ENCODE results near the gene FOXF1. TPM values are rescaled to one million over a fixed set of nuclear protein-coding genes. Genes with fewer than 3 reads are reported as not detected.

FOXF1 gene
- total RNA-seq, 6 experiments from 2014 or later: 0.58 to 1.6 (median 1.2) TPM

DNA sequence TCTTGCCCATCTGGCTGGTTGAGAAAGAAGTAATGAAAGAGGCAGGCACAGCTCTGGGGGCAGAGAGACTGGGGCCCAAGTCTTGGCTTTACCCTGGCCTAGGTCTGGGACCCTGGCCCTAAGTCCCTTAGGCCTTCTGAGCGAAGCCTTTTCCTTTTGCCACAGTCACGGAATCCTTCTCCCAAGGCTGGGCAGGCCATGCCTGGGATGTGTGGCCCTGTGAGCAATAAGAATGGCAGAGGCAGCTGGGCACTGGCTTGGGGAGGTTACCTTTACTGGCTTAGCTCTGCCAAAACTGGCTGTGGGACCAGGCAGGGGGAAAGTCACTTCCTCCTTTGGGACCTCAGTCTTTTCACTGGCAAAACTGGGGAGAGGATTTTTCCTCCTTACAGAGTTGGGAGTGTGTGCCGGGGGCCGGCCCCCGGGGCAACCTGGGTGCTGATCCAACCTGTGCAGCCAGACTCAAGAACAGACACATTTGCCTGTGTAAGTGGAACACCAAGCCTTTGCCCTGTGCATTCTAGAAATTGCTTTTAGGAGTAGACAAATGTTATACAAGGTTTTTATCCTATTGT lies 12.9 kb downstream of the FOXF1 start:
- intact Hi-C loops (cut with DNase I): no loop called here
- no peak overlapping the region for H3K4me3 ChIP-seq
- H3K9me3 ChIP-seq: no peaks in the 10 kb centered on the region
- no peaks in the 10 kb centered on the region for H3K27me3 ChIP-seq
- TF ChIP-seq, protein P1, sequence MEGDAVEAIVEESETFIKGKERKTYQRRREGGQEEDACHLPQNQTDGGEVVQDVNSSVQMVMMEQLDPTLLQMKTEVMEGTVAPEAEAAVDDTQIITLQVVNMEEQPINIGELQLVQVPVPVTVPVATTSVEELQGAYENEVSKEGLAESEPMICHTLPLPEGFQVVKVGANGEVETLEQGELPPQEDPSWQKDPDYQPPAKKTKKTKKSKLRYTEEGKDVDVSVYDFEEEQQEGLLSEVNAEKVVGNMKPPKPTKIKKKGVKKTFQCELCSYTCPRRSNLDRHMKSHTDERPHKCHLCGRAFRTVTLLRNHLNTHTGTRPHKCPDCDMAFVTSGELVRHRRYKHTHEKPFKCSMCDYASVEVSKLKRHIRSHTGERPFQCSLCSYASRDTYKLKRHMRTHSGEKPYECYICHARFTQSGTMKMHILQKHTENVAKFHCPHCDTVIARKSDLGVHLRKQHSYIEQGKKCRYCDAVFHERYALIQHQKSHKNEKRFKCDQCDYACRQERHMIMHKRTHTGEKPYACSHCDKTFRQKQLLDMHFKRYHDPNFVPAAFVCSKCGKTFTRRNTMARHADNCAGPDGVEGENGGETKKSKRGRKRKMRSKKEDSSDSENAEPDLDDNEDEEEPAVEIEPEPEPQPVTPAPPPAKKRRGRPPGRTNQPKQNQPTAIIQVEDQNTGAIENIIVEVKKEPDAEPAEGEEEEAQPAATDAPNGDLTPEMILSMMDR (IDR thresholded peaks at IDR 0.05): no peak
- no peak for TF ChIP-seq POLR2A (IDR thresholded peaks at IDR 0.05)
- DNase-seq: no peak
- H3K36me3 ChIP-seq: no peaks in the 10 kb centered on the region
- ATAC-seq: no peak
- no peak overlapping the region for H3K27ac ChIP-seq
- H3K4me1 ChIP-seq: no peaks in the 10 kb centered on the region
- 88% methylated on average over 3 of the region's 5 CpGs for WGBS (ENCODE audit: insufficient coverage, low coverage, low lambda C conversion rate, missing lambda C conversion rate)

DNA sequence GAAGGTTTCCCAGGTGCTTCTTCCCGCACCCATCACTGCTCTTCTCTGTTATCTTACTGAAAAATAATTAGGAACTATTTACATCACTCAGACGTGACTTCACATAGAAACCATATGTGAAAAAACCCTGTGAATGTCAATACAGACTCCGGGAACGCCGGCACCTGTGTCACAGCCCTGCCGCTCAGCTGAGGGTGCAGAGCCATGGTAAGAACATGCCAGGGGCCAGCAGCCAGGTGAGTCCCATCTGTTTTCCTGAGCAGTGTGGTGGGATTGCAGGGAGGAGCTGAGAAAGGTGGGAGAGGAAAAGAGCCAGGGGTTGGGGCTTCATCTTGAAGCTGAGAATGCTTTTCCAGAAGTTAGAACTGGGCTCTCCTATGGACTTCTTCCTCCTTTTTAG lies 13.7 kb downstream of the FOXF1 start:
- ATAC-seq (no peak), DNase-seq (no peak)
- Histone ChIP-seq H3K27ac (no peak overlapping the region), H3K9me3 (no peaks in the 10 kb centered on the region), H3K4me1 (no peaks in the 10 kb centered on the region), H3K4me3 (no peak overlapping the region), H3K27me3 (no peaks in the 10 kb centered on the region), H3K36me3 (no peaks in the 10 kb centered on the region)
- intact Hi-C loops (cut with DNase I): no loop called here
- WGBS (ENCODE audit: insufficient coverage, low coverage, low lambda C conversion rate, missing lambda C conversion rate): 62% methylated on average over 6 of the region's 6 CpGs
- TF ChIP-seq, protein P1 (IDR thresholded peaks at IDR 0.05): no peak
- no peak for TF ChIP-seq POLR2A (IDR thresholded peaks at IDR 0.05)

DNA sequence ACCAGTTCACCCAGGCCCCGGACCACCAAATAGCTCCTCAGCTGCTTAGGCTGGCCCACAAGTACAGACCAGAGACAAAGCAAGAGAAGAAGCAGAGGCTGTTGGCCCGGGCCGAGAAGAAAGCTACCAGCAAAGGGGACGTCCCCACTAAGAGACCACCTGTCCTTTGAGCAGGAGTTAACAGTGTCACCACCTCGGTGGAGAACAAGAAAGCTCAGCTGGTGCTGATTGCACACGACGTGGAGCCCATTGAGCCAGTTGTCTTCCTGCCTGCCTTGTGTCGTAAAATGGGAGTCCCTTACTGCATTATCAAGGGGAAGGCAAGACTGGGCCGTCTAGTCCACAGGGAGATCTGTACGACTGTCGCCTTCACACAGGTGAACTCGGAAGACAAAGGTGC lies 15.4 kb downstream of the FOXF1 start:
- Histone ChIP-seq H3K36me3 (no peaks in the 10 kb centered on the region), H3K9me3 (no peaks in the 10 kb centered on the region), H3K4me3 (no peak overlapping the region), H3K4me1 (no peaks in the 10 kb centered on the region), H3K27ac (no peak overlapping the region), H3K27me3 (no peaks in the 10 kb centered on the region)
- no peak for DNase-seq
- WGBS (ENCODE audit: insufficient coverage, low coverage, low lambda C conversion rate, missing lambda C conversion rate): 60% methylated on average over 11 of the region's 12 CpGs
- TF ChIP-seq, protein P1 (IDR thresholded peaks at IDR 0.05): no peak
- TF ChIP-seq POLR2A (IDR thresholded peaks at IDR 0.05): no peak
- no peak for ATAC-seq
- intact Hi-C loops (cut with DNase I): no loop called here

DNA sequence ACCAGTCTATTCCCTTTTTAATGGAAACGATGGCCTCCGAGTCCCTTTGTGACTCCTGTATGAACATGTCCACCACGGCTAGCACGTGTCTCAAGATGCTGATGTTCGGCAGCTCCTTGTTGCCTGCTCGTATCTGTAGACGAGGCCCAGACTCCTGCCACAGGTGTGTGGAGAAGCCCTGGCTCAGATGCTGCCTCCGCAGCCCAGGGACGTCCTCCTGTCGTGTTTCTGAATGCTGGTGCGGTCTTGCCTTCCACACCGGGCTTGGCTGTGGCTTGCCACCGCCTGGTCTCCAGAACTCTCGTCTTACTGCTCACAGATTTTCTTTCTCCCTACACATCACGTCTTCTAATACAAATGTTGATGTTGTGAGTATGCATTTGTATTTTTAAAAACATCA lies 17.0 kb downstream of the FOXF1 start:
- no peaks in the 10 kb centered on the region for H3K36me3 ChIP-seq

More for the DNA sequence above, 17.0 kb downstream of the FOXF1 start:
- 88% methylated on average over 8 of the region's 15 CpGs for WGBS (ENCODE audit: insufficient coverage, low coverage, low lambda C conversion rate, missing lambda C conversion rate)
- no peaks in the 10 kb centered on the region for H3K9me3 ChIP-seq
- no peak overlapping the region for H3K4me3 ChIP-seq
- H3K27ac ChIP-seq: no peak overlapping the region
- H3K4me1 ChIP-seq: no peaks in the 10 kb centered on the region
- no peaks in the 10 kb centered on the region for H3K27me3 ChIP-seq
- ATAC-seq (no peak), DNase-seq (no peak)
- TF ChIP-seq, protein P1 (IDR thresholded peaks at IDR 0.05): no peak
- TF ChIP-seq POLR2A (IDR thresholded peaks at IDR 0.05): no peak
- intact Hi-C loops (cut with DNase I): no loop called here

Measured in right lobe of liver (tissue), 6 donors.